Kidney epithelial cell (primary cell): ENCODE measurements around the gene PHOSPHO1. TPM values are rescaled to one million over a fixed set of nuclear protein-coding genes. Genes with fewer than 3 reads are reported as not detected.

Source experiments
- DNase-seq: peaks from one replicate; pipeline ENCODE4 v3.0.0-alpha.2; 2010; ENCODE audit warnings: low read depth
- H3K27me3 ChIP-seq: 2 replicates; pipeline ENCODE4 v1.6.0; 2011; ENCODE audit warnings: low read length; ENCODE audit not compliant: control insufficient read depth, insufficient read depth
- H3K36me3 ChIP-seq: 2 replicates; pipeline ENCODE4 v1.5.1; 2011; ENCODE audit warnings: low read length; ENCODE audit not compliant: control insufficient read depth, insufficient read depth
- H3K4me3 ChIP-seq: 2 replicates; pipeline ENCODE4 v1.5.1; 2011; ENCODE audit warnings: low read depth, mild to moderate bottlenecking, control low read depth, low read length
- total RNA-seq: library from RNA; depleted of rRNA; stranded (reverse); fragments of >200 nt; gene quantifications from 2 replicates; pipeline ENCODE4 v1.2.3, GENCODE V29; 2015
- TF ChIP-seq, protein P1 (sequence below): IDR thresholded peaks from 2 replicates; pipeline ENCODE4 v1.5.1; 2011; ENCODE audit warnings: mild to moderate bottlenecking, moderate library complexity, low read length, control low read depth, inconsistent platforms; ENCODE audit not compliant: insufficient read depth, poor library complexity, severe bottlenecking

The PHOSPHO1 gene
- total RNA-seq, 1 donor from 2014 or later: not detected

DNA sequence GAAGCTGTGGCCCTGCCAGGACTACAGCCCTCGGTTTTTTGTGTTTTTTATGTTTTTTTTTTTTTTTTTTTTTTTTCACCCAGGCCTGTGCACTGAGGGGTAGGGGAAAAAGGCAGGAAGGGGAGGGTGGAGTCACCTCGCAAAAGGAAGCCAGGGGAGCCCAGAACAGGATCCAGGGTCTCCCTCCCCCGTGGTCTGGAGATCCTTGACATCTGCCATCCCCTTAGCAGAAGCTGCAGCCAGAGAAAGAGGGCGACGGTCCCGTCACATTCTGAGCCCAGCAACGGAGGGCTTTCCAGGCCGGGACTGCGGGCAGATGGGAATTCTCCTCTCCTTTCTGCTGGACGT is 29.1 kb upstream of the PHOSPHO1 start:
- no peak for DNase-seq
- Histone ChIP-seq H3K27me3 (no peaks in the 10 kb centered on the region), H3K4me3 (peak overlapping the region; percentile 33), H3K36me3 (no peaks in the 10 kb centered on the region)
- TF ChIP-seq, protein P1, sequence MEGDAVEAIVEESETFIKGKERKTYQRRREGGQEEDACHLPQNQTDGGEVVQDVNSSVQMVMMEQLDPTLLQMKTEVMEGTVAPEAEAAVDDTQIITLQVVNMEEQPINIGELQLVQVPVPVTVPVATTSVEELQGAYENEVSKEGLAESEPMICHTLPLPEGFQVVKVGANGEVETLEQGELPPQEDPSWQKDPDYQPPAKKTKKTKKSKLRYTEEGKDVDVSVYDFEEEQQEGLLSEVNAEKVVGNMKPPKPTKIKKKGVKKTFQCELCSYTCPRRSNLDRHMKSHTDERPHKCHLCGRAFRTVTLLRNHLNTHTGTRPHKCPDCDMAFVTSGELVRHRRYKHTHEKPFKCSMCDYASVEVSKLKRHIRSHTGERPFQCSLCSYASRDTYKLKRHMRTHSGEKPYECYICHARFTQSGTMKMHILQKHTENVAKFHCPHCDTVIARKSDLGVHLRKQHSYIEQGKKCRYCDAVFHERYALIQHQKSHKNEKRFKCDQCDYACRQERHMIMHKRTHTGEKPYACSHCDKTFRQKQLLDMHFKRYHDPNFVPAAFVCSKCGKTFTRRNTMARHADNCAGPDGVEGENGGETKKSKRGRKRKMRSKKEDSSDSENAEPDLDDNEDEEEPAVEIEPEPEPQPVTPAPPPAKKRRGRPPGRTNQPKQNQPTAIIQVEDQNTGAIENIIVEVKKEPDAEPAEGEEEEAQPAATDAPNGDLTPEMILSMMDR: no peak

DNA sequence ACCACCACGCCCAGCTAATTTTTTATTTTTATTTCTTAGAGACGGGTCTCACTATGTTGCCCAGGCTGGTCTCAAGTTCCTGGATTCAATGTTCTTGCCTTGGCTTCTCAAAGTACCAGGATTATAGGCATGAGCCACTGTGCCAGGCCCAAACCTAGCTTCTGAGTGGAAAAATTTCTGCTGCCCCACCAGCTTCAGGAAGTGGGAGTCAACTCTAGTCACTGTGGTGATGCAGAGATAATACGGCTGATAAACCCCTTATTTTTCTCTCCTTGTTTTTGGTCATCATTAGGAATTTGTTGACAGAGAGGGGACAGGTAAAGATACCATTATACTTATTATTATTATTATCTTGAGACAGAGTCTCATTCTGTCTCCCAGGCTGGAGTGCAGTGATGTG is 27.8 kb upstream of the PHOSPHO1 start:
- Histone ChIP-seq H3K36me3 (no peaks in the 10 kb centered on the region), H3K27me3 (no peaks in the 10 kb centered on the region), H3K4me3 (no peak overlapping the region)
- TF ChIP-seq, protein P1: no peak
- no peak for DNase-seq

DNA sequence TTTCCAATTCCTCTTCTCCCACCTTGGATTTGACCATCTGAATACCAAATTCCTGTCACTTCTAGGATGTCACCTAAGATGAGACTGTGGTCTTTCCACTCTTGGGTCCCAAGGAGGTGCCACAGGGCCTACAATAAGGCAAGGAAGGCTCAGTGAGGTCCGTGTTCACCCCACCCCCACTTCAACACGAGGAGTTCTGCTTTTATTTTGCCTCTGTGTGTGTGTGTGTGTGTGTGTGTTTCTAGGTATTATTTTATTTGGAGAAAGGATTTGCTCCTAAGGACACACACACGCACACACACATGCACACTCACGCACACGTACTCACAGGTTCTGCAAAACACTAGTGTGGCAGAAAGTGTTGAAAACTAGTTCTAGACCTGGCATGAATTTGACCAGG is 24.5 kb upstream of the PHOSPHO1 start:
- Histone ChIP-seq H3K36me3 (no peaks in the 10 kb centered on the region), H3K27me3 (no peaks in the 10 kb centered on the region), H3K4me3 (no peak overlapping the region)
- TF ChIP-seq, protein P1: no peak
- DNase-seq: no peak

DNA sequence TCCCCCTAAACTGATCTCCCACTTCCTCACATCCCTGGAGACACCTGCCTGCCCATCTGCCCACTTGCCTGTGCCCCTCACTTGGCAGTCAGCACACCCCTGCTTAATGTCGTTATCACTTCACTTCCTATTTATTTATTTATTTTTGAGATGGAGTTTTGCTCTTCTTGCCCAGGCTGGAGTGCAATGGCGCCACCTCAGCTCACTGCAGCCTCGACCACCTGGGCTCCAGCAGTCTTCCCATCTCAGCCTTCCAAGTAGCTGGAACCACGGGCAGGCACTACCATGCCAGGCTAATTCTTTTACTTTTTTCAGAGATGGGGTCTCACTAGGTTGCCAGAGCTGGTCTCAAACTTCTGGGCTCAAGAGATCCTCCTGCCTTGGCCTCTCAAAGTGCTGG is 23.5 kb upstream of the PHOSPHO1 start:
- TF ChIP-seq, protein P1: no peak
- no peak for DNase-seq

DNA sequence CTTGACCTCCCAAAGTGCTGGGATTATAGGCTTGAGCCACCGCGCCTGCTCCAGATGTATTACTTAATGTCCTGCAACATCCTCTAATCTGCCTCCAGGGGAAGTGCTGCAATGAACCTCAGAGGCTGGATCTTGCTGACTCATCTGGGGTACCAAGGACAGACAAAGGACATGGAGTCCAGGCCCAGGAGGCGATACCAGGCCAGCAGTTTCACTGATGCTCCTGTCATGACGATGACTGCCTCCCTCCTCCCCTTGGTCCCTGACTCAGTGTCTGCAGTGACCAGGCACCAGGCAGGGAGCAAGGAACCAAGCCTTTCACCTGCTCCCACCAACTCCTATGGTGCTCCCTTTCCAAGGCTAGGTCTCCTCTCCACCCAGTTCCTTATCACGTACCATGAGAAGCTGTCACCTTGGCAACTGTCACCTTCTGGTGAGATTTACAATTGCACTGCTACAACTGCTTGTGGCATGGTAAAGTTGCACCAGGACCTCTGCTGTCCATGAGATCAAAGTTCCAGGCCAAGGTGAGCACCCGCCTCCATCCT is 21.6 kb upstream of the PHOSPHO1 start:
- TF ChIP-seq, protein P1: no peak
- DNase-seq: no peak
- H3K27me3 ChIP-seq: peaks cover 3% of the 10 kb centered on the region

More for the DNA sequence above, 23.5 kb upstream of the PHOSPHO1 start:
- Histone ChIP-seq H3K36me3 (no peaks in the 10 kb centered on the region), H3K4me3 (no peak overlapping the region), H3K27me3 (peaks cover 2% of the 10 kb centered on the region)

DNA sequence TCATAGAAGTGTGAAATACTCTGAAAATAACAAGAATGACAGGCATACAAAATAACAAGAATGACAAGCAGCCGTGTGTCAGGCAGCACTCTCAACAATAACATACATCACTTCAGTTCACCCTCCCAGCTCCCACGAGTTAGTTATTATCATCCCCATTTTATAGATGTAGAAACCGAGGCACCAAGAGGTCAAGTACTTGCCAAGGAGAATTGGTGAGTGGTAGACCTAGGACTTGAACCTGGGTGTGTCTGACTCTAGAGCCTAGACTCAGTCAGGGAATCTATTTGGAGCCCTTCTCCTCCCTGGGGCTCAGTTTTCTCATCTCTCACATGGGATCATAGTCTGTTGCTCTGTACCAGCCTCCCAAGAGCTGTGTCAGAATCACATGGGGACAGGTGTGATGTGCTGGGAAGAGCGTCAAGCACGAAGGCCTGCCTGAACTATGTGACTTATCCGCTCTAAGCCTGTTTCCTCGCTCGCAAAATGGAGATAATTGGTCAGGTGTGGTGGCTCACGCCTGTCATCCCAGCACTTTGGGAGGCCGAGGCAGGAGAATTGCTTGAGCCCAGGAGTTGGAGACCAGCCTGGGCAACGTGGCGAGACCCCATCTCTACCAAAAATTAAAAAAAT is 19.4 kb upstream of the PHOSPHO1 start:
- no peak overlapping the region for H3K4me3 ChIP-seq
- no peak for DNase-seq
- peaks cover 3% of the 10 kb centered on the region for H3K27me3 ChIP-seq
- TF ChIP-seq, protein P1: no peak
- H3K36me3 ChIP-seq: no peaks in the 10 kb centered on the region

More for the DNA sequence above, 21.6 kb upstream of the PHOSPHO1 start:
- Histone ChIP-seq H3K36me3 (no peaks in the 10 kb centered on the region), H3K4me3 (no peak overlapping the region)
